HCT116 (cell line): ENCODE data around the gene TMEM132D.

Experiments
- SIN3A ChIP-seq: IDR thresholded peaks from 2 replicates; pipeline ENCODE4 v1.6.1; 2012; ENCODE audit warnings: low read depth
- TCF7L2 ChIP-seq: IDR thresholded peaks from 2 replicates; pipeline ENCODE4 v1.7.0; 2011; ENCODE audit warnings: borderline replicate concordance, inconsistent platforms; ENCODE audit not compliant: insufficient read depth, insufficient read length; ENCODE audit errors: extremely low read depth
- TF ChIP-seq, protein P1 (sequence below), 3 experiments: fragments of 200-600 bp in 1 of 3; sonication (generic) in 1 of 3; IDR thresholded peaks in 2 of 3; conservative IDR thresholded peaks in 1 of 3; 2 replicates each; pipeline ENCODE4 v1.5.1; 2012 to 2017; ENCODE audit warnings: low read depth in 2 of 3, low read length in 2 of 3, antibody characterized with exemption in 1 of 3, borderline replicate concordance in 1 of 3, control low read depth in 1 of 3, mild to moderate bottlenecking in 1 of 3, mixed read lengths in 1 of 3, mixed run types in 1 of 3, moderate library complexity in 1 of 3; ENCODE audit not compliant: insufficient read depth in 1 of 3

DNA sequence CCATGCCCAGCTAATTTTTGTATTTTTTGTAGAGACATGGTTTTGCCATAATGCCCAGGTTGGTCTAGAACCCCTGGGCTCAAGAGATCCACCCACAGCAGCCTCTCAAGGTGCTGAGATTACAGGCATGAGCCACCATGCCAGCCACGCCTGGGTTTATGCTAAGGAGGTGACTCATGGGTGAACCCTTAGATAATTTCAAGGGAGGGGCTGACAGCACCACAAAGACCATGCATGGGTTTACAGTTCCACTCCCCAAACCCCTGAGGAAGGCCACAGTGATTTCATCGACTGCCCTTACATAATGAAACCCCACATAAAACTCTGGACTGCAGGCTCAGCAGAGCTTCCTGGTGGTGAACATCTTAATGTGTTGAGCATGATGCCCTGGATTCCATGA, 33.7 kb downstream of the TMEM132D start:
- TF ChIP-seq, protein P1, sequence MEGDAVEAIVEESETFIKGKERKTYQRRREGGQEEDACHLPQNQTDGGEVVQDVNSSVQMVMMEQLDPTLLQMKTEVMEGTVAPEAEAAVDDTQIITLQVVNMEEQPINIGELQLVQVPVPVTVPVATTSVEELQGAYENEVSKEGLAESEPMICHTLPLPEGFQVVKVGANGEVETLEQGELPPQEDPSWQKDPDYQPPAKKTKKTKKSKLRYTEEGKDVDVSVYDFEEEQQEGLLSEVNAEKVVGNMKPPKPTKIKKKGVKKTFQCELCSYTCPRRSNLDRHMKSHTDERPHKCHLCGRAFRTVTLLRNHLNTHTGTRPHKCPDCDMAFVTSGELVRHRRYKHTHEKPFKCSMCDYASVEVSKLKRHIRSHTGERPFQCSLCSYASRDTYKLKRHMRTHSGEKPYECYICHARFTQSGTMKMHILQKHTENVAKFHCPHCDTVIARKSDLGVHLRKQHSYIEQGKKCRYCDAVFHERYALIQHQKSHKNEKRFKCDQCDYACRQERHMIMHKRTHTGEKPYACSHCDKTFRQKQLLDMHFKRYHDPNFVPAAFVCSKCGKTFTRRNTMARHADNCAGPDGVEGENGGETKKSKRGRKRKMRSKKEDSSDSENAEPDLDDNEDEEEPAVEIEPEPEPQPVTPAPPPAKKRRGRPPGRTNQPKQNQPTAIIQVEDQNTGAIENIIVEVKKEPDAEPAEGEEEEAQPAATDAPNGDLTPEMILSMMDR (IDR thresholded peaks at IDR 0.05 in 2 of 3, conservative IDR thresholded peaks at IDR 0.05 in 1 of 3; ENCODE audit: borderline replicate concordance in 1 of 3, insufficient read depth in 1 of 3, low read depth in 2 of 3, low read length in 2 of 3) = no peak
- TF ChIP-seq TCF7L2 = no peak
- TF ChIP-seq SIN3A = no peak
